Endodermal cell (in vitro differentiated cells): ENCODE measurements around the gene PCDHAC1. TPM values are rescaled to one million over a fixed set of nuclear protein-coding genes. Genes with fewer than 3 reads are reported as not detected.

Experiments used
- DNase-seq: peaks from one replicate; pipeline ENCODE4 v3.0.0-alpha.2; 2017
- H3K27ac ChIP-seq: 2 replicates; pipeline ENCODE4 v1.5.1; 2013; ENCODE audit warnings: mild to moderate bottlenecking, low read depth, low read length, moderate library complexity
- H3K27me3 ChIP-seq: 2 replicates; pipeline ENCODE4 v1.6.1; 2013; ENCODE audit warnings: mild to moderate bottlenecking, low read length, moderate library complexity; ENCODE audit not compliant: insufficient read depth, control insufficient read depth, poor library complexity, severe bottlenecking
- H3K36me3 ChIP-seq: 2 replicates; pipeline ENCODE4 v1.7.0; 2013; ENCODE audit warnings: mild to moderate bottlenecking, low read length, moderate library complexity; ENCODE audit not compliant: control insufficient read depth, insufficient read depth
- H3K4me1 ChIP-seq: one replicate; pipeline ENCODE4 v1.7.0; 2013; ENCODE audit warnings: low read length; ENCODE audit not compliant: control insufficient read depth, insufficient read depth
- H3K4me3 ChIP-seq: 2 replicates; pipeline ENCODE4 v1.5.1; 2013; ENCODE audit warnings: mild to moderate bottlenecking, low read length, moderate library complexity
- H3K9ac ChIP-seq: 2 replicates; pipeline ENCODE4 v1.6.1; 2013; ENCODE audit warnings: mild to moderate bottlenecking, low read length, moderate library complexity; ENCODE audit not compliant: poor library complexity, severe bottlenecking; ENCODE audit errors: extremely low read depth
- H3K9me3 ChIP-seq: 2 replicates; pipeline ENCODE4 v1.6.1; 2013; ENCODE audit warnings: mild to moderate bottlenecking, low read length, moderate library complexity; ENCODE audit not compliant: control insufficient read depth
- H3K27ac Mint-ChIP-seq: 2 replicates; pipeline ENCODE4 v1.8.0; 2020; ENCODE audit warnings: mixed read lengths
- H3K27me3 Mint-ChIP-seq: 2 replicates; pipeline ENCODE4 v1.8.0; 2021; ENCODE audit warnings: mild to moderate bottlenecking, mixed read lengths; ENCODE audit not compliant: insufficient read depth
- H3K36me3 Mint-ChIP-seq: 2 replicates; pipeline ENCODE4 v1.8.0; 2020; ENCODE audit warnings: low read depth, mixed read lengths
- H3K4me1 Mint-ChIP-seq: 2 replicates; pipeline ENCODE4 v1.8.0; 2020; ENCODE audit warnings: mixed read lengths
- H3K4me3 Mint-ChIP-seq: 2 replicates; pipeline ENCODE4 v1.8.0; 2020; ENCODE audit warnings: mild to moderate bottlenecking, moderate library complexity, mixed read lengths
- H3K9me3 Mint-ChIP-seq: 2 replicates; pipeline ENCODE4 v1.8.0; 2020; ENCODE audit warnings: mild to moderate bottlenecking, mixed read lengths
- WGBS, 2 experiments: methylation state at CpG; one replicate each; pipeline versions ENCODE4 v1.1.5 to v1.1.7; 2013; ENCODE audit warnings: missing lambda C conversion rate in 2 of 2, mixed read lengths in 1 of 2; ENCODE audit not compliant: insufficient coverage in 1 of 2, insufficient read length in 1 of 2; 5-methylcytosine and 5-hydroxymethylcytosine counted together
- total RNA-seq, 2 donors: library from RNA; stranded (reverse); fragmentation: NEBNext Ultra II Directional in 1 of 2; extraction: Animal tissue kit (Norgen Biotek cat#: 25700) in 1 of 2; gene quantifications; 2 replicates in 1 of 2; 3 replicates in 1 of 2; pipeline ENCODE4 v1.2.1, GENCODE V29; 2021
- TF ChIP-seq, protein P1 (sequence below): fragments of 200-600 bp; sonication (generic); conservative IDR thresholded peaks from 2 replicates; pipeline ENCODE4 v1.5.0; 2021; ENCODE audit warnings: antibody characterized with exemption, mild to moderate bottlenecking

The PCDHAC1 gene
- total RNA-seq, 2 donors from 2014 or later = 3.2 to 6.1 TPM

GRCh38 chr5:140883927-140884697, 42.0 kb upstream of the PCDHAC1 start:
- Histone ChIP-seq H3K4me3 (no peak overlapping the region), H3K27me3 (no peaks in the 10 kb centered on the region), H3K4me1 (no peaks in the 10 kb centered on the region), H3K27ac (no peak overlapping the region), H3K9me3 (peaks cover 4% of the 10 kb centered on the region), H3K9ac (no peak overlapping the region), H3K36me3 (peaks cover 16% of the 10 kb centered on the region)
- peak; percentile 38 for DNase-seq
- Mint-ChIP-seq H3K36me3 (peaks cover 22% of the 10 kb centered on the region), H3K4me1 (no peaks in the 10 kb centered on the region), H3K27me3 (no peaks in the 10 kb centered on the region), H3K9me3 (peaks cover 5% of the 10 kb centered on the region), H3K27ac (no peak overlapping the region), H3K4me3 (no peak overlapping the region)
- TF ChIP-seq, protein P1, sequence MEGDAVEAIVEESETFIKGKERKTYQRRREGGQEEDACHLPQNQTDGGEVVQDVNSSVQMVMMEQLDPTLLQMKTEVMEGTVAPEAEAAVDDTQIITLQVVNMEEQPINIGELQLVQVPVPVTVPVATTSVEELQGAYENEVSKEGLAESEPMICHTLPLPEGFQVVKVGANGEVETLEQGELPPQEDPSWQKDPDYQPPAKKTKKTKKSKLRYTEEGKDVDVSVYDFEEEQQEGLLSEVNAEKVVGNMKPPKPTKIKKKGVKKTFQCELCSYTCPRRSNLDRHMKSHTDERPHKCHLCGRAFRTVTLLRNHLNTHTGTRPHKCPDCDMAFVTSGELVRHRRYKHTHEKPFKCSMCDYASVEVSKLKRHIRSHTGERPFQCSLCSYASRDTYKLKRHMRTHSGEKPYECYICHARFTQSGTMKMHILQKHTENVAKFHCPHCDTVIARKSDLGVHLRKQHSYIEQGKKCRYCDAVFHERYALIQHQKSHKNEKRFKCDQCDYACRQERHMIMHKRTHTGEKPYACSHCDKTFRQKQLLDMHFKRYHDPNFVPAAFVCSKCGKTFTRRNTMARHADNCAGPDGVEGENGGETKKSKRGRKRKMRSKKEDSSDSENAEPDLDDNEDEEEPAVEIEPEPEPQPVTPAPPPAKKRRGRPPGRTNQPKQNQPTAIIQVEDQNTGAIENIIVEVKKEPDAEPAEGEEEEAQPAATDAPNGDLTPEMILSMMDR = no peak
- 97 to 98% methylated on average over 51 to 79 of the region's 79 CpGs for WGBS, 2 experiments

DNA sequence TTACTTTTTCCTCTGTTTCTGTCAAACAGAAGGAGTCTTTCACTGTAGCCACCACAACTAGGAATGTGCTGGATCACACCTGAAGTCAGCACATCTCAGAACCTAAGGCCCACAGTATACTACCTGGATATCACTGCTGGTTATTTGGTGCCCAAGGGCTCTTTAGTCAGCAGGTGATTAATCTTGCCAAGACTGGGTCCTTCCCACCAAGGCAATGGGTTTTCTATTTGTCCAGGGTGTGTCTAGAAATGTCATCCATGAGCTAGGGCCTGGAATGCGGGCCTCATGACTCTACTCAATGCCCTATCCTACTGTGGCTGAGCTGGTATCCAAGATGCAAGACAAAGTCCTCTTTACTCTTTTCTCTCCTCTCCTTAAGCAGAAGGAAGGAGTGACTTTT, 9.8 kb upstream of the PCDHAC1 start:
- Mint-ChIP-seq H3K27me3 (peaks cover 2% of the 10 kb centered on the region), H3K27ac (no peak overlapping the region)
- DNase-seq = no peak

DNA sequence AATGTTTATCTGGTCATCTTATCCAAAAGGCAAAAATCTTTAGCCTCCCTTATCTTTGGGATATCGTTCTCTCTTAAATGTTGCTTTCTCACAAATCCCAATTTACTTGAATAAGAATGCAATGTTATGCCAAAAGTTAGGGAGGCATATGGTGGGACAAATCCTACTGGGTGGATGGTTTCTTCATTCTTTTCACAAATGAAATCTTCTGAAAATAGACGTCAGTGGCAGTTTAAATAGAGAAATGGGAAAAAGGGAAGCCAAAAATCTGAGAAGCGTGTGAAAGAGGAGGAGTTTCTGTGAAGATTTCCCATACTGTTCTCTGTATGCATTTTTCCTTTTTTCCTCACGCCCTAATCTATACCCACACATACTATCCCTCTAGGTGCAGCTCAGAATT, 2.5 kb upstream of the PCDHAC1 start:
- Mint-ChIP-seq H3K4me3 (no peak overlapping the region), H3K9me3 (no peaks in the 10 kb centered on the region), H3K4me1 (peaks cover 20% of the 10 kb centered on the region), H3K27me3 (peaks cover 34% of the 10 kb centered on the region), H3K36me3 (no peaks in the 10 kb centered on the region), H3K27ac (no peak overlapping the region)
- Histone ChIP-seq H3K36me3 (no peaks in the 10 kb centered on the region), H3K4me3 (no peak overlapping the region), H3K4me1 (no peaks in the 10 kb centered on the region), H3K9ac (no peak overlapping the region), H3K27ac (no peak overlapping the region), H3K9me3 (no peaks in the 10 kb centered on the region), H3K27me3 (peaks cover 29% of the 10 kb centered on the region)
- 90 to 100% methylated on average over 2 to 4 of the region's 4 CpGs for WGBS, 2 experiments
- DNase-seq = no peak
- TF ChIP-seq, protein P1 = no peak

More for the DNA sequence above, 9.8 kb upstream of the PCDHAC1 start:
- H3K9me3 ChIP-seq = no peaks in the 10 kb centered on the region
- no peaks in the 10 kb centered on the region for H3K27me3 ChIP-seq
- no peaks in the 10 kb centered on the region for H3K4me1 ChIP-seq
- H3K36me3 ChIP-seq = no peaks in the 10 kb centered on the region
- no peak overlapping the region for H3K9ac ChIP-seq
- H3K27ac ChIP-seq = no peak overlapping the region
- Mint-ChIP-seq H3K9me3 (peaks cover 9% of the 10 kb centered on the region), H3K4me1 (no peaks in the 10 kb centered on the region), H3K36me3 (peaks cover 3% of the 10 kb centered on the region), H3K4me3 (no peak overlapping the region)
- 83 to 96% methylated on average over 1 of the region's 1 CpG for WGBS, 2 experiments
- TF ChIP-seq, protein P1 = no peak
- H3K4me3 ChIP-seq = no peak overlapping the region
